Activated CD8-positive, alpha-beta memory T cell treated with anti-CD3 and anti-CD28 coated beads, Interleukin-2, amount 50 U/mL, for 4 hours (primary cell): ENCODE measurements around the gene PKP3.
A peak's percentile ranks its signal among the peaks of the same experiment; 100 is the strongest.

Experiments
- DNase-seq: peaks from one replicate; pipeline ENCODE4 v3.0.0-alpha.2; 2020

Gene PKP3

GRCh38 chr11:394034-394857 is at the start of gene PKP3:
Gene PKP3, plus strand, starts transcription at chr11:394209. Its CDS starts 84 bp downstream, at chr11:394293.
- DNase-seq: no peak

- no peak for DNase-seq
Measured at GRCh38 chr11:344836-345578, 49.0 kb upstream of the PKP3 start.

- DNase-seq: no peak
Measured at GRCh38 chr11:346529-346928, 47.5 kb upstream of the PKP3 start.

GRCh38 chr11:349270-349954 is 44.6 kb upstream of the PKP3 start:
- DNase-seq: peak; percentile 2

GRCh38 chr11:350033-350722 is 43.8 kb upstream of the PKP3 start:
- DNase-seq: peak; percentile 2

- peak; percentile 11 for DNase-seq
Measured at GRCh38 chr11:350723-351255, 43.2 kb upstream of the PKP3 start.

GRCh38 chr11:351411-351810 is 42.6 kb upstream of the PKP3 start:
- DNase-seq: peak; percentile 6

GRCh38 chr11:352456-353031 is 41.5 kb upstream of the PKP3 start:
- peak; percentile 5 for DNase-seq

- peak; percentile 13 for DNase-seq
Measured at GRCh38 chr11:353179-353873, 40.7 kb upstream of the PKP3 start.

GRCh38 chr11:355581-356458 is 38.2 kb upstream of the PKP3 start:
- peak; percentile 85 for DNase-seq

GRCh38 chr11:356610-357009 is 37.4 kb upstream of the PKP3 start:
- no peak for DNase-seq

- DNase-seq: no peak
Measured at GRCh38 chr11:357582-357981, 36.4 kb upstream of the PKP3 start.

GRCh38 chr11:358129-358800 is 35.7 kb upstream of the PKP3 start:
- no peak for DNase-seq

GRCh38 chr11:359181-359714 is 34.8 kb upstream of the PKP3 start:
- peak; percentile 38 for DNase-seq

GRCh38 chr11:360326-361280 is 33.4 kb upstream of the PKP3 start:
- DNase-seq: peak; percentile 16

GRCh38 chr11:362642-363442 is 31.2 kb upstream of the PKP3 start:
- peak; percentile 12 for DNase-seq

GRCh38 chr11:363443-363805 is 30.6 kb upstream of the PKP3 start:
- peak; percentile 9 for DNase-seq
